GM19099 (cell line): ENCODE data around the gene GSTA3.

Experiments used
- POLR2A ChIP-seq: IDR thresholded peaks from 3 replicates; pipeline ENCODE4 v1.6.1; 2011; ENCODE audit warnings: low read depth; ENCODE audit not compliant: insufficient read length; ENCODE audit errors: extremely low read depth

The GSTA3 gene

DNA sequence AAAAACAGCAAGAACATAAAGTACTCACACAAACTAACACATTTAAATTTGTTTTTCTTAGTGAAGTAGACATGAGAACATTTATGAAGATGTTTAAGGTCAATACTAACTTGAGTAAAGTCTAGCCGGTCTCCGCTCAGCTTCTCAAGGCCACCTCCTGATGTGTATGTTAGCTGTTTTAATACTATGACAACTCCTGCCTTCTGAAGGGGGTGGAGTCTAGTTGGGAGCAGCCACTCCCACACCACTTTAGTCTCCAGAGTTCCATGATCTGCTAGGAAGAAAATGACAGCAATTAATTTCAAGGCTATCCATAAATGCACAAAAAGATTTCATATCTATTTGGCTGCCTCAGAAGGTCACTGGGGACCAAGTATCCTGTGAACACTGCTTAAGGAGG, at the start of gene GSTA3:
Gene GSTA3, minus strand, starts transcription at position 168 of the 400 bp plus-strand sequence. CDS start 3,864 bp downstream, outside the sequence.
- TF ChIP-seq POLR2A: no peak

DNA sequence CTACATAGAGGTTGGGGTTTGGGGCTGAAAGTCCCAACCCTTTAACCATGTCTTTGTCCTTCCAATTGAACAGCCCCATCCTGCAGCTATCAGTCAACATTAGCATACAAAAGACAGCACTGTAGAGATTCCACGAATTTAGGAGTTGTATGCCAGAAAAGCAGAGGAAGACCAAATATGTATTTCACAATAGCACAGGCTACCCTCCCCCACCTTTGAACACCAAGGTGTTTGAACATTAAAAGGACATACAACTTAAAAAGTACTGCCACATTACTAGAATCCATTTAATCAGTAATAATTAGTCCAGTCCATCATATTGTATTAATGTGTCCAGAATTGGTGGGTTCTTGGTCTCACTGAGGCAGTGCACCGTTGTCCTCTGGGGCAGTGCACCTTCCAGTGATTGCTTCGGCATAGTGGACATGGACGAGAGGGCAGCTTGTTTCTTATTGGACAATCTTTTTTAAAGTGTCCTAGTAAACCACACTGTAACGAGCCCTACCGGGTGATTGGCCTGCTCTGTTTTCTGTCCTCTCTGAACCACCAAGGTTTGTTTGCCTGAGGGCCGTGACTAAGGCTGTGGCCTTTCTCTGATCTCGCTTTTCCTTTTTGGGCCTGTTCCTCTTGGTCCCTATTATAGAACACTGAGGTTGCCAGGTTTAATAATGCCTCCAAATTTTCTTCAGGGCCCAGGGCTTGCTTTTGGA, 49.2 kb upstream of the GSTA3 start:
- no peak for TF ChIP-seq POLR2A

DNA sequence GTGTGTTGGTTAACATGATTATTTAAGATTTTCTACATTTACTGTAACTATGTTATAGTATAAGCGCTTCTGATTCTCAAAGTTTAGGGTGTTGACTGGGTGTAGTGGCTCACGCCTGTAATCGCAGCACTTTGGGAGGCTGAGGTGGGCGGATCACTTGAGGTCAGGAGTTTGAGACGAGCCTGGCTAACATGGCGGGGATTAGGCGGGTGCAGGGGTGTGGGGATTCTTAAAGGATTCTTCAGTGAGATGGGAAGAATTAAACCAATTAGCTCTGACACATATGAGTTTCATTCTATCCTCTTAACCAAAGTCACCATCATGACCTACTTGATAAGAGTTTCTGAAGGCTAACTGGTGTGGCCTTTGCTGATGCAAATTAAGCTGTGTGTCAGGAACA, 46.4 kb upstream of the GSTA3 start:
- no peak for TF ChIP-seq POLR2A

DNA sequence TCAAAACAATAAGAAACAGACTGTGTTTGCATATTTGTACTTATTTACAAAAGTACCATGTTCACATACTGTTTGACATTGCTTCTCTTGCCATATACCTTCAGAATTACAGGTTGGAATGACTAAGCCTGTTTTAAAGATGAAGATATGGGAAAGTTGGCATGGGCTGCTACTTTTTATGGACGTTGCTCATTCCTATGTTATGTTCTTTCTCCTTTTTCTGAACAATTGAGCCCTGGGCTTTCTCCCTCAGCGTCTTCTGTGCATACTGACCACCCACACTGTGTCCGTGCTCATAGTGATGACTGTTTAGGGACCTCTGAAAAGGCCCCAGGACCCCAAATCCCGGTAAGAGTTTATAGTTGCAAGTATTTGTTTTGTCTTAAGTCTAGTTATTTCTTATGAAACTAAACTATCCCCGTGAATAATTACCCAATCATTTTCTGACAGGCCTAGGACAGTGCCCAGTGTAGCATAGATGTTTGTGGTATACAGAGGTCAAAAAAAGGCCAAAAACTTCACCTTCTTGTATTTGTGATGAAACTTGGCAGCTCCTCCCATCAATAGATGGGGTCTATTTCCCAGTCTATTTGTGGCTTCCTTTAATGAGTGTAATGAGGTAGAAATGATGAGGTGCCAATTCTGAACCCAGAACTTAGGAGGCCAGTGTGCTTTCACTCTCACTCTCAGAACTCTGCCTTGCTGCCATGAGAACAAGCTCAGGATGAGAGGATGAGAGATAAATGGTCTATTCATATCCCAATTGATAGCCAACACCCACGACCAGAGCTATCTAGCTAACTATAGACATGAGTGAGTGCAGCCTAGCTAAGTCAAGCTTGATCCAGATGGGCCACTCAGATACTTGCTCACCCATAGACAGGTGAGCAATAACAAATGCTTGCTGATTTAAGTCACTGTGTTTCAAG, 44.7 kb upstream of the GSTA3 start:
- no peak for TF ChIP-seq POLR2A

DNA sequence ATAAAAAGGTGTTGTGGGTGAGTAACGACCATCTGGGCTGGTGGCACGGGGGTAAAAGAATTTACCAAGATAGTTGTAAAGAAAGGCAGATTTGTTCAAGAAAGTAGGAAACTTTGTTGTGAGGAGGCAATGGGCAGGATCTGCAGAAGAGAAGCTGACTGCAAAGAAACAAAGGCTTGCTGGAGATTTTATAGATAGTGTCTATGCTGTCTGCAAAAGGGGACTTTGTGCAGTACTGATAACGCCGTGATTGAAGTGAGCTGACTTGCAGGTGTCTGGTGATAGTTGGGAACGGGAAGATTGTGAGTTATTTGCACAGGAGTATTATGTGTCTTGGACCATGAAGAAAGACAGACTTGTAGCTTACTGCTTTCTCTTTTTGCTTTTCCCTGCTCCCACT, 36.8 kb upstream of the GSTA3 start:
- TF ChIP-seq POLR2A: no peak

DNA sequence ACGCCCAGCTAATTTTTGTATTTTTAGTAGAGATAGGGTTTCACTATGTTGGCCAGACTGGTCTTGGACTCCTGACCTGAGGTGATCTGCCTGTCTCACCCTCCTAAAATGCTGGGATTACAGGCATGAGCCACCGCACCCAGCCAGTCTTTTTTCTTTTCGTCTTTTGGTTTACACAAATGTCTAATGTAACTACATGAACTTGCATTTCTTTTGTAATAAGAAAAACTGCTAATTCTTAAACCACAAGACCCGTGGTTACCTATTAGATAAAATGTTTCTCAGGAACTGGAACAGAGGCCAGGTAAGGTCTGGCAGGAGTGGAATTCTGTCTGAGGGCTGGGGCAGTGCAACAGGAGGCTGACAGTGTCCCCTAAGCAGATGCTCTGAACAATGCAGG, 32.7 kb upstream of the GSTA3 start:
- TF ChIP-seq POLR2A: no peak

DNA sequence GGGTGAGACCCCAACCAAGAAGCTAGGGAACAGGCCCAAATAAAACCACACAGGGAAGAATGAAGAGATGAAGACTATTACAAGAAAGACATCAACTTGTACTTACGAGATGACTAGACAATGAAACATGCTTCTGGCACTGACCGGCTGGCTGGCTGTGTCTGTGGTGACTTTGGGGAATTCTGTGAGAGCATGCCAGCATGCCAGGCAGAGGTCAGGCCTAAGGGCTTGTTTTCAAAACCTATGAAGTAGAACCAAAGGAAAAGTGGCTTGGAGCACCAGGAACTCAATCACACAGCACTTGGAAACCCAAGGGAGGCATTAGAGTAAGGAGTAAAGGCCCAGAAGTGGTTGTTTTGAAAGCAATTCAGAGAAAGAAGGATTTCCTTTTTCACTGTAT, 28.4 kb upstream of the GSTA3 start:
- no peak for TF ChIP-seq POLR2A

DNA sequence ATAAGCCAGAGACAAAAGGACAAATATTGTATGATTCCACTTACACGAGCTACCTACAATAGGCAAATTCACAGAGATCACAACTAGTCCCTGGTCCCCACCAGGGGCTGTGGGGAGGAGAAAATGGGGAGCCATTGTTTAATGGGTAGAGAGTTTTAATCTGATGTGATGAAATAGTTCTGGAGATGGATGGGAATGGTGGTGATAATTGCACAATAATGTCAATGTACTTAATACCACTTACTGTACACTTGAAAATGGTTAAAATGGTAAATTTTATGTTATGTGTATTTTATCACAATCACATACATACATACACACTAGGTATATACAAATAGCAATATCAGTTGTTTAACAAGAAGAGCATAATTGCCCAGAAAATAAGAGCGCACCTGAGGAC, 24.3 kb upstream of the GSTA3 start:
- TF ChIP-seq POLR2A: no peak

DNA sequence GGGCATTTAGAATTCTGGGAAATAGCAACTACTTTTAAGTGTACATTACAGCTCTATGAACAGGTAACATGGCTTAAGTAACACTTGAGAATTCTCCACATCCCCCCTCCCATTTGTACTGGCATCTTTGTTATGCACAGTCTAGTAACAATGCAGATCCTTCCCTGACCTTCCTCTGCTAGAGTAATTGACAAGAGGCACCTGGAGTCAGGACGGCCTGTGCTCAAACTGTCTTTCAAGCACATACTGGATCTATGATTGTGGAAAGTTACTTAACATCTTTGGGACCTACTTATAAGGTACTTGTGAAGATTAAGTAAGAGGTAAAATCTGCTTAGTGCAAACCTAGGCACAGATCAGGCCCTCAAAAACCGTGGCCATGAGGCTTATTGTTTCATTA, 21.9 kb upstream of the GSTA3 start:
- TF ChIP-seq POLR2A: no peak

DNA sequence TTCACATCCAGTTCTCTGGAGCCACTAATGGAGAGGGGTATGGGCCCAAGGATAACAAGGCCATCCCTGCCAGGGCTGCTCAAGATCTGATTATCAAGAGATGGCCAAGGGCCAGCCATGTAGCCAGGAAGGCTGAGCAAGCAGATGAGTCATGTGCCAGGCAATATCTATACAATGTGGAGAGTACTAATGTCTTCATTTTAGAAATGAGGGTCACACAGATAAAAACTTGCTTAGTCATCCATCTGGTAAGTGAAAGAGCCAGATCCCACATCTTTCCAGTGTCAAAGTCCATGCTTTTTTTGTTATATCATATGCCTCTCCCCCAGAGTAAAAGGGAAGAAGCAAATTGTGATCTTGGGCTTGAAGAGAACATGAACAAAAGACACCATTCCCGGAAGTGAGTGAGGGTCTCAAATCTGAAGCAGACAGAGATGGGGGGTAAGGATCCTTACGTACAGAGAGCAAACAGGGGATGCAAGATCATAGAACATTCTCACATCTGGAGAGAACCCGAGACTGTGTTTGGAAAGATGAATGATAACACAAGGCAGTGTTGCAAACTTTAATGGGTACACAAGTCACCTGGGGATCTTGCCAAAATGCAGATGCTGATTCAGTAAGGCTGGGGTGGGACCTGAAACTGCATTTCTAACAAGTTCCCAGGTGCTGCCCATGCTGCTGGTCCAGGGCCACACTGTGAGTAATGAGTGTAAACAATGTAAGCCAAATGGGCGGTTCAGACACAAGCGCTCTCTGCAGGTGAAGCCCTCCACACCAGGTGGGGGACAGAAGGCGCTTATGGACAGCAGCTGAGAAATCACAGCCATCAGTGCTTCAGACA, 20.0 kb upstream of the GSTA3 start:
- TF ChIP-seq POLR2A: no peak

DNA sequence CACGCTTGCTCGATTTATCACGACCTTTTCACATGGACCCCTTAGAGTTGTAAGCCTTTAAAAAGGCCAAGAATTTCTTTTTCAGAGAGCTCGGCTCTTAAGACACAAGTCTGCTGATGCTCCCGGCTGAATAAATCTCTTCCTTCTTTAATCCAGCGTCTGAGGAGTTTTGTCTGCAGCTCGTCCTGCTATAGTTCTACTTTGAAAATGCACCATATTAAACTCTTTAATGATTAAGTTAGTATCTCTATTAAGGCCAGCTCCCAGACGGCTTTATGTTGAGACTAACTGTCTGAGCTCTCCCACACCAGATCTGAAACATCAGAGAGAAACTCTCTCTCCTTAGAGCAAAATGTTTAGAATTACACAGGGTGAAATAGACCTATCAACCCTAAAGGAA, 18.0 kb upstream of the GSTA3 start:
- TF ChIP-seq POLR2A: no peak

DNA sequence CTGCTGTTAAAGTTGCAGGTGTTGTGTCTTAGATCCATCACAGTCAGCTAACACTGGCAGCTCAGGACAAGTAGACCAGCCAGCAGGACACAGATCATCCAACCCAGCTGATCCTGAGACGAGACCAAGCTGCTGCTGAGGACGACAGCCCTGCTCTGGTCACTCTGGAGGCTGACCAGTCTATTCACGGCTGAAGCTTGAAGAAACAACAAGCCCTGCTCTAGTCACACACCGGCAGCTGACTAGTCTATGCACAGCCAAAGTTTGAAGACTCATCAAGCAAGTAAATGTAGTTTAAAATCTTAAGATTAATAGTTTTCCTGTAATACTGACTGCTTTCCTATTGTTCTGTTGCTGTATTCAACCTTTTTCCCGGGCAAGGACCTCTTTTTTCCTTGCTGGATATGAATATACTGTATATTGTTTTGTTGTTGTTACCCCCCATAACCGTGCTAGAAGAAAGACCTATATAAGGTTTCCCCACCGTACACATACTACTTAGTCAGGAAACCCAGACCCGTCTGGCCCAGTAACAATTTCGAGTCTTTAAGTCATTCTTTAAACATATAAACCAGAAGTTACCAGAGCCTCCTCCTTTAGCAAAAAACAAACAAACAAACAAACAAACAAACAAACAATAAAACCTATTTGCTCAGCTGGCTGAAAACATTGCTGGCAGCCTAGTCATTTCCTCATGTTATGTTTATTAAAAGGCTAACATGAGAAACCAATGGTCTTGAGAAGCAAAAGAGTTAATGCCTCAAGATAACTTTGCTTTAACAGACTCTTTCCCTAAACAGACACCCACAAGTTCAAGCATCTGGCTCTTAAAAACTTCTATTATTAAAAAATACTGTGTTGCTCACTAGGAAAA, 16.7 kb upstream of the GSTA3 start:
- no peak for TF ChIP-seq POLR2A

DNA sequence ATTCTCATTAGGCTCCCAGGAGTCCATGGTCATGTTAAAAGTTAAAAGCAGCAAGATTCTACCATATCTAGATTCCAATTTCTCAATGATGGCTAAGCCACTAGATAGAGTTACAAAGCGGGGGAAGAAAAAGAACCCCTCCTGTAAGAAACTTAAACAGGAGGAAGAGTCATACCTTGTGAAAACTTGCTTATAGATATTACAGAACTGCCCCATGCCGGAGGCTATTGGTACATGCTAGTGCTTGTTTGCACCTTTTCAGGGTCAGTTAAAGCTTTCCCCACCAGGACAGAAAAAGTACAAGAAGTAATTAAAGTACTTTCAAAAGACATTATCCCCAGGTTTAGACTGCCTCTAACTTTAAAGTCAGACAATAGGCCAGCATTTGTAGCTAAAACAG, 15.5 kb upstream of the GSTA3 start:
- TF ChIP-seq POLR2A: no peak

DNA sequence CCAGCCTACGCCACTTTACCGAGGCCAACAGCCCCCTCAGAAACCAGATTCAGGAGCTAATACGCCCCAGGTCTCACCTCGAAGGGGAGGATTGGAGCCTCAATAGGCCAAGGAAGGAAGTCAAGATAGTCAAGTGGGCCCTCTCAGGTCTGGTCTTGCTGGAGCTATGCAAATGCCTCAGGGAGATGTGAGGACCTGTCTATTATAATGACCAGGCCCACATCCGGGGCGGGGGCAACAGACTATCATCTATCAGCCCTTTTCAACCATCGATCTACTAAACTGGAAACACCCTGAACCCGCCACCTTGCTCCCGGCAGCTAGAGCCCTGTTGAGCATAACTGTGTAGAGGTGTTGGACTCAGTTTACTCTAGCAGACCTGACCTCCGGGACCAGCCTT, 12.7 kb upstream of the GSTA3 start:
- TF ChIP-seq POLR2A: no peak
